ENCODE measurements around the gene TMEM161A.
A peak's percentile ranks its signal among the peaks of the same experiment; 100 is the strongest.
"Not testable (repeated sequence)": the region's sequence is repeated elsewhere in the genome, so short reads cannot be mapped to it uniquely, and the experiment has no call there.

The TMEM161A gene

DNA sequence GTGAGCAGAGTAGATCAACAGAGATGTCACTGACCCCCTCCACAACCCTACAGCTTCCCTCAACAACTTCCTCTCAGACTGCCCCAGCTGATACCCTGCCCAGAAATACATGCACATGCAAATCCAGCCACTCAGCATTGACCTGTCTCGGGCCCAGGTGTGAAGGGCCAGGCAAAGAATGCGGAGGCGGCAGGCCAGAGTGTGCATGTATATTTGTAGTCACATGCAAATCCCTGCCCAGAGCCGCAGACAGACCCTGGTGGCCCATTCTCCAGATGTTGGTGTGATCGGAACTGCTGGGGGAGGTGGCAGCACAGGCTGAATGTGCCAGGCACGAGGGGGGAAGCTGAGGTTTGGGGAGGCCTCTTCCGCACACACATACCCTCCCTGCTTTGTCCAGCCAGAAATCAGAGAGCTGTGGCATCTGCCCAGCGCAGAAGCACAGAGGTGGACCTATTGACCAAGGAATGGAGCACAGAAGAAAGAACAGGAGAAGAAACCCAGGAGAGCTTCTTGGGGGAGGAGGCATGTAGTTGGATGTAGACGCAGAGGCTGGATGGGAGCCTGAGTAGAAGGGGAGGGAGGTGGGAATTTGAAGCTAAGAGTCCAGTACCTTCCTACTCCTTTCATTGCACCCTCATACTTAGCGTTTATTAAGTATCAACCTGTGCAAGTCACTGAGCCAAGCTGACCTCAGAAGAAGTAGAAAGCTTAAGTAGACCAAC, 17.4 kb upstream of the TMEM161A start:
- peak; percentile 95 for DNase-seq (ENCODE audit: low spot score)

DNA sequence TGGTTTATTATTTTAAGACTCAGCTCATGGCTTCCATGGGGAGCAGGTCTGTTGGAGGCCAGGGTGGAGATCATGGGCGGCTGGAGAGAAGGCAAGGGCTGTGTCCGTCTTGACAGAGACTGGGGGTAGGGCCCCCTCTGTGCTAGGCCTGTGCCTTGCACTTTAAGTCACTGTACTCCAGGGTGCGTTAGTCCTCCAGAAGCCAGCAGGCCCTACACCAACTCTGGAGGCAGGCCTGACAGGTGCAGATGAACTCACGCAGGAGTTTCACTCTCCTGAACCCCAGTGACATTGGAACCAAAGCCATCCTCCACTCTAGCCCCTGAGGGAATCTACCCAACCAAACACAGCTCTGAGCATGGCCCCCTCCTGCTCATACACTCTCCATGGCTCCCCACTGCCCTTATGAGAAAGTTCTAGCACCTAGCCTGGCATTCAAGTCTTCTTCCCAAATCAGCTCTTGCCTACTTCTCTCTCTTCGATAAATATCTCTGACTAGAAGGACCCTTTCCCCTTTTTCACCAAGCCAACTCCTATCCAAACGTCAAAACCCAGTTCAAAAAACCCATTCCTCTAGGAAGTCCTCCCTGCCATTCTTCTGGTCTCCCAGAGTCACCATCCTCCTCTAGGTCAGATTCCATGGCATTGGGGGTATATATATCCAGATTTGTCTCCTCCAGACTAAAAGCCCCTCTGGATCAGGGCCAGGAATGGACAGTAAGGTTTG, 16.7 kb upstream of the TMEM161A start:
- DNase-seq (ENCODE audit: low spot score): peak; percentile 73

DNA sequence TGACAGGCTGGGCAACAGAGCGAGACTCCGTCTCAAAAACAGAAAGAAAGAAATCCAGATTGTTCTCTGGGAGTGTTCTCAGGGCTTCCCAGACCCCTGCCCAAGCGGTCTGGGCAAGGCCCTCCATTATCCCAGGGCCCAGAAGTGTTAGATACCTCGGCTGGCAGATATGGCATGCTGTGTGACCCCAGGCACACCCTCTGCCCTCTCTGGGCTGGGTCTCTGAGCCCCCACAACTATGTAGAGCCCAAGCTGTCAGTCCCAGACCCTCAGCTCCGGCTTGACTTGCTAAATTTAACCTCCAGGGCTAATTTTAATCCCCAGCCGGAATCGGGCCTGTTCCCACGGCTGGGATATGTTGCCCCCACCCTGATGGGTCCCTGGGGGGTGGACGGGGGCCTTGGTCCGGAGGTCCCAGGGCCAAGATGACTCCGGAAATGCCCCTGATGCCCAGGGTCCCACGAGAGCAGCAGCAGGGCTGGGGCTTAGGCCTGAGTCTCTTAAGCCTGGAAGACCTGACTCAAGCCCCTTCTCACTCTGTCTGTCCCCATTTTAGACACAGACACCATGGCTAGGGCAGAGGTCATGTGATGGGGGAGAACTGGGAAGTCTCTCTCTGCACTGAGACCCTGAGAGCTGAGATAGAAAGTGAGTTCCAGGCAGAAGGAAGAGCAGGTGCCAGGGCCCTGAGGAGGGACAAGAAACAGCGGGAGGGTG, 14.5 kb upstream of the TMEM161A start:
- DNase-seq (ENCODE audit: low spot score): no peak

DNA sequence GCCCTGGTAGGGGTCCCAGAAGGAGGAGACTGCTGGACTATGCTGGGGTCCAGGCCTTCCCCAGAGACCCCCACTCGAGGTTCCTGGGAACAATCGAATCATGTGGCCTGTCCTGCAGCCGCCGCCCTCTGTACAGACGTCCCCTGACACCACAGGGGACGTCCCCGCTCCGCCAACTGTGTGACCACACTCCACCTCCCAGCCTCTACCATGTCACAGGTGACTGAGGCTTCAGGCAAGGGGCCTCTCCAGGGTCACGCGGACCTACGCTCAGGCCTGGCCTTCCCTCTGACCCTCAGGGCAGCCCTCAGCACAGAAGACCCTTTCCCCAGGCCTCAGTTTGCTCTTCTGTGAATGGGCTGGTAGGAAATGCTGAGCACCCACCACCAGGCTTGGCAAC, 13.1 kb upstream of the TMEM161A start:
- DNase-seq (ENCODE audit: low spot score): no peak

GRCh38 chr19:19149435-19149834, 11.2 kb upstream of the TMEM161A start:
- no peak for DNase-seq (ENCODE audit: low spot score)

- DNase-seq (ENCODE audit: low spot score): not testable (repeated sequence)
Observed at GRCh38 chr19:19148504-19148903, 10.2 kb upstream of the TMEM161A start.

DNA sequence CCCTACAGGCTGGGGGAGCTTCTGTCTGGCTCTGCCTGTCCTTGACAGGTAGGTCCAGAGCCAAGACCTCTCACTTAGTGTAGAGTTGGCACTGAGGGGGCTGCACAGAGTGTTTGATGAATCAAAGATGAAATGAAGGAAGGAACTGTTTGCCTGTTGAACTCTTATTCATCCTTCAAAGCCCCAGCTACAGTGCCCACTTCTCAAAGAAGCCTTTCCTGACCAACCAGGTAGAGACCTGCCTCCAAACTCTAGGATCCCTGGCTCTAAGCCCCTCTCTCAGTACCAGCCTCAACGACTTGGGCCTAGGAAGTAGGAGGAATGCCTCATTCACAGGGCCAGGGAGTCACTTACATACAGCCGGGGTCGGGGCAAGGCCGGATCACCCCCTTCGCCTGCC, 9.1 kb upstream of the TMEM161A start:
- no peak for DNase-seq (ENCODE audit: low spot score)

- DNase-seq (ENCODE audit: low spot score): no peak
Observed at GRCh38 chr19:19146865-19147264, 8.6 kb upstream of the TMEM161A start.

DNA sequence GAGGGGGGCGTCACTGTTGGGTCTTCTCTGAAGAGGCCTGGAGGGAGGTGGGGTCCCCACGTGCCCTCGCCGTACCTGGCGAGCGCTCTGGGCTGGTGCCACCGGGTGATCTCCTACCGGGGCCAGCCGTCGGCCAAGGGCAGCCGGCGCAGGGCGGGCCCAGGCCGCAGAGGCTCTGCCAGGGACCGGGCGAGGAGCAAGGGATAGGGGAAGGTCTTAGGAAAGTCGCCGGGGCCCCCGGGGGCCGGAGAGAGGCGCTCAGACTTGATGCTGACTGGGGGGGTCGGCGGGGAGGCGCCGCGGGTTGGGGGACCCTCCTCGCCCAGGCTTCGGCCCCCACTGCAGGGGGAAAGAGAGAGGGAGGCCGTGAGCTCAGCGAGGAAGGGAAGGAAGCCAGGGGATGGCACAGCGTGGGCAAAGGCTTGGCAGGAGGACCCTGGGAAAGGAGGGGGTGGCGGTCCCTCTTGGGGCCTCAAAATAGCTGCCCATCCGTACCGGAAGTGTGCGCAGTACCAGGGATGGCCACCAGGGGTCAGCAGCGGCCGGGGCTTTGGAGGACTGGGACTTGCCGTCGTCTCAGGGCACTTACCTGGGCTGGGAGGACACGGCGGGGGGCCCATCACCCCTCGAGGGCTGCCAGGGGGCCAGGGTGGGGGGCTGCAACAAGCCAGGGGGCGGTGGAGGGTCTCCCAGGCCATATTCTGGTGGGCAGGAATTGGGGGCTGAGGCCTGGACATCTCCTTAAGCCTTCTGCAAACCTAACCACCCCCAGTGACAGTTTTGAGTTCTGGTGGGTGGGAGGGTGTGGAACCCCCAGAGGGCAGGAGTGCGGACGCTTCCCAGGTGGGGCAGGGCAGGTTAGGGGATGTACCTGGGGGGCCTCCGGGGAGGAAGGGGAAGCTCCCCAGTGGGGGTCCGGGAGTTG, 7.7 kb upstream of the TMEM161A start:
- DNase-seq (ENCODE audit: low spot score): peak; percentile 74

- DNase-seq (ENCODE audit: low spot score): no peak
Observed at GRCh38 chr19:19145281-19145680, 7.0 kb upstream of the TMEM161A start.

GRCh38 chr19:19142347-19142746, 4.1 kb upstream of the TMEM161A start:
- no peak for DNase-seq (ENCODE audit: low spot score)

DNA sequence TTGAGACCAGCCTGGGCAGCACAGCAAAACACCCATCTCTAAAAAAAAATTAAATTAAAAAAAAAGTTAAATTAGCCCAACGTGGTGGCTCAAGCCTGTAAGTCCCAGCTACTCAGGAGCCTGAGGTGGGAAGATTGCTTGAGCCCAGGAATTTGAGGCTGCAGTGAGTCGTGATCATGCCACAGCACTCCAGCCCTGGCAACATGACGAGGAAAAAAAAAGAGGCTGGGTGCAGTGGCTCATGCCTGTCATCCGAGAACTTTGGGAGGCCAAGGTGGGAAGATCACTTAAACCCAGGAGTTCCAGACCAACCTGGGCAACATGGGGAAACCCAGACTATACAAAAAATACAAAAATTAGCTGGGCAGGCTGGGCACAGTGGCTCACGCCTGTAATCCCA, 2.2 kb upstream of the TMEM161A start:
- no peak for DNase-seq (ENCODE audit: low spot score)

DNA sequence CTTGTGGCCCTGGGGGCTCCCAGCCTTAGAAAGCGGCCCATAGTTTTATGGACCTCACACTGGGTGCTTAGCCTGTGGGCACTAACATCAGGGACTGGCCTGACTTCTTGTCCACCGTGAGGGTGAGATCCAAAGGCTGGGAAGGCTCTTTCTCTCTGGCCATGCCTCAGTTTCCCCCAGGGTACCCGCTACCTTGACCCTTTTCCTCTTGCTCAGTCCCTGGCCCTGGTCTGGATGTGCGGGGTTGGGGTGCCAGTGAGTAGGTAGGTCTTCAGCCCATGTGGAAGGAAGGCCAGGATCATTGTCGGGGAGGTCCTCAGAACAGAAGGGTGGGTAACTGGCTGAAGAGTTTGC, 1.6 kb upstream of the TMEM161A start:
- no peak for DNase-seq (ENCODE audit: low spot score)

DNA sequence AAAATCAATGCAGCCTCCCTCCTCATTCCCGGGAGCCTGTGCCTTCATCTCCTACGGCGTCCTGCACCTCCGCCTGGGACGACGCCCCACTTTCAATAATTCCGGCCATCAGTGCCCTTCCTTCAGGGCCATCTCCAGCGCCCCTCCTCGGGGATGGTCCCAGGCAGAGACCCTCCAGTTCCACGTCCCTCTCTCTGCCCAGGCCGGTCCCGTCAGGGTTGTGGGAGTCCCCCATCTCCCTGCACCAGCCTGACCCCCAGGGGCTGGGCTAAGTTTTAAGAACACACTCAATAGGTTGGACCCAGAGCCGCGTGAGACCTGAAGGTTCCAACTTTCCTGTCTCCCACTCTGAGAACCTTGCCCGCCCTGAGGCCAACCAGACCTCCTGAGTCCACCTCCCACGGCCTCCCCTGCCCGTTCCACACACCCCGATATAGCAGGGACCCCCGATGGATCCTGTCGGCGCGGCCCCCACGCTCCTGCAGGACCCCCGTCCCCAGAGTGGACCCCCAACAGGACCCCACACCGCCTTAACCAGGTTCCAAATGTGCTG, 646 bp downstream of the TMEM161A start:
- no peak for DNase-seq (ENCODE audit: low spot score)

GRCh38 chr19:19135713-19136112, 2.6 kb downstream of the TMEM161A start:
- DNase-seq (ENCODE audit: low spot score): not testable (repeated sequence)

- DNase-seq (ENCODE audit: low spot score): peak; percentile 76
Observed at GRCh38 chr19:19134687-19135158, 3.6 kb downstream of the TMEM161A start.

DNA sequence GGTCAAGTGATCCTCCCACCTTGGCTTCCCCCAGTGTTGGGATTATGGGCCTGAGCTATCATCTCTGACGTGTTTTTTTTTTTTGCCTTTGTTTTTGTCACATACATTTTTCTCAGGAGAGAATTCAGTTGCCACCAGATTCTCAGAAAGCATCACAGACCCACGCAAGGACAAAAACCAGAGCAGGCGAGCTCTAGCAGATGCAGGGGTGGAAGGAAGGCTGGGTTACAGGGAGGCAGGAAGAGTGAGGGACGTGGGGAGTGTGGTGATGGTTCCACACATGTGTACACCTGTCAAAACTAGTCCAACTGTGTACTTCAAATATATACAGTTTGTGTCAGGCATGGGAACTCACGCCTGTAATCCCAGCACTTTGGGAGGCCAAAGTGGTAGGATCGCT, 4.3 kb downstream of the TMEM161A start:
- no peak for DNase-seq (ENCODE audit: low spot score)

- no peak for DNase-seq (ENCODE audit: low spot score)
Observed at GRCh38 chr19:19132912-19133311, 5.4 kb downstream of the TMEM161A start.

DNA sequence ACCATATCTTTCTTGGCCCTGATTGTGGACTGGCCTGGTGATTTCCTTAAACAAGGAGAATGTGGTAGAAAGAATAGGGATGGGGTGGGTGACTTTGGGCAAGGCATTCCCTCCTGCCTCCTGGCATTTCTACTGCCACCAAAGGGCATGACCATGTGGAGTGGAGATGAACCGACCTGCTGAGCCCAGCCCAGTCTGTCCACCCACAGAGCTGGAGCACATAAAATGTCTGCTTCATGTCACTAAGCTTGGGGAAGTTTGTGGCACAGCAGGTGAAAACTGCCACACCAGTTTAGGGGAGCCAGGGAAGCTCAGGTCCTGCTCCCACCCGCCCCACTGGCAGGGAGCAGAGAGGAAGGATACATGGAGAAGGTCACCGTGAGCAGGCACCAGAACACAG, 6.3 kb downstream of the TMEM161A start:
- DNase-seq (ENCODE audit: low spot score): no peak

- DNase-seq (ENCODE audit: low spot score): no peak
Observed at GRCh38 chr19:19126102-19126501, 12.2 kb downstream of the TMEM161A start.

- DNase-seq (ENCODE audit: low spot score): no peak
Observed at GRCh38 chr19:19123386-19123785, 14.9 kb downstream of the TMEM161A start.

GRCh38 chr19:19122902-19123301, 15.4 kb downstream of the TMEM161A start:
- no peak for DNase-seq (ENCODE audit: low spot score)
